Measurements from ENCODE around the gene PLEKHA3.

Gene PLEKHA3

DNA sequence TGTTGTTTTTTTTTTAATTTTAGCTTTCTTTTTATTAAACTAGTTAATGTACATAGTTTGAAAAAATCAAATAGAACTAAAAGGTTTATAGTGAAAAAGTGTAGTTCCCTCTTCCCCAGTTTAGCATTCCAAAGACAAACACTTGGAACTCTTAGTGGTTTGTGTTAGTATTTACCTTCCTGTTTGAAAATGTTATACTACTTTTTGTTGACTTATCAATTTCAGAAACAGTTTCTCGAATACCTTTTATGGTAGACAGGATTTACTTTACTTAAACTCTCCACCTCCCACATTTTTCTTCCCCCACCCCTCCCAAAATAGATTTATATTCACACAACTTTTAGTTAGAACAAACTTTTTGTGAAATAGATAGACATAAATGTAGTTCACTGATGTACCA lies 26.7 kb downstream of the PLEKHA3 start:
- TF ChIP-seq, protein P1, sequence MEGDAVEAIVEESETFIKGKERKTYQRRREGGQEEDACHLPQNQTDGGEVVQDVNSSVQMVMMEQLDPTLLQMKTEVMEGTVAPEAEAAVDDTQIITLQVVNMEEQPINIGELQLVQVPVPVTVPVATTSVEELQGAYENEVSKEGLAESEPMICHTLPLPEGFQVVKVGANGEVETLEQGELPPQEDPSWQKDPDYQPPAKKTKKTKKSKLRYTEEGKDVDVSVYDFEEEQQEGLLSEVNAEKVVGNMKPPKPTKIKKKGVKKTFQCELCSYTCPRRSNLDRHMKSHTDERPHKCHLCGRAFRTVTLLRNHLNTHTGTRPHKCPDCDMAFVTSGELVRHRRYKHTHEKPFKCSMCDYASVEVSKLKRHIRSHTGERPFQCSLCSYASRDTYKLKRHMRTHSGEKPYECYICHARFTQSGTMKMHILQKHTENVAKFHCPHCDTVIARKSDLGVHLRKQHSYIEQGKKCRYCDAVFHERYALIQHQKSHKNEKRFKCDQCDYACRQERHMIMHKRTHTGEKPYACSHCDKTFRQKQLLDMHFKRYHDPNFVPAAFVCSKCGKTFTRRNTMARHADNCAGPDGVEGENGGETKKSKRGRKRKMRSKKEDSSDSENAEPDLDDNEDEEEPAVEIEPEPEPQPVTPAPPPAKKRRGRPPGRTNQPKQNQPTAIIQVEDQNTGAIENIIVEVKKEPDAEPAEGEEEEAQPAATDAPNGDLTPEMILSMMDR (IDR thresholded peaks at IDR 0.05; ENCODE audit: low read length, missing control alignments): no peak
- H3K4me3 ChIP-seq (replicated peaks; ENCODE audit: low read depth, low read length): no peak overlapping the region

DNA sequence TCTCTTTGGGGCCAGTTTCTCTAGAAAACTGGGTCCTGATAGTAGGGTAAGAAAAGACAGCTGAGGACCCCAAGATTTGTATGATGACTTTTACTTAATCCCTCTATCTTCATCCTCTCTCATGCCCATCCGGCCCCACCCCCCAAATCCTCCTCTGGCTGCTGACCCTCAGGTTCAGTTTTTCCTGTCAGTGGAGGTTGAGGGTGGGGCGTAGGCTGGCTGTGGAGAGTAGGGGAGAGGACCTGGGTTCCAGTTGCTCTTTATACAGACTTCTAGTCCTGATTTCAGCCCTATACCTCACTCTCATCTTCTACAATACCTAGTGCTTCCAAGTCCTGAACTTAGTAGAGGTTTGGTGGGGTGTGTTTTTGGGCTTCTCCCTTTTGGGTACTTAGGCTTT lies 28.4 kb downstream of the PLEKHA3 start:
- no peak overlapping the region for H3K4me3 ChIP-seq (replicated peaks; ENCODE audit: low read depth, low read length)
- DNase-seq (ENCODE audit: low read depth): no peak
- TF ChIP-seq, protein P1 (IDR thresholded peaks at IDR 0.05; ENCODE audit: low read length, missing control alignments): no peak

More for the DNA sequence above, 26.7 kb downstream of the PLEKHA3 start:
- DNase-seq (ENCODE audit: low read depth): no peak

DNA sequence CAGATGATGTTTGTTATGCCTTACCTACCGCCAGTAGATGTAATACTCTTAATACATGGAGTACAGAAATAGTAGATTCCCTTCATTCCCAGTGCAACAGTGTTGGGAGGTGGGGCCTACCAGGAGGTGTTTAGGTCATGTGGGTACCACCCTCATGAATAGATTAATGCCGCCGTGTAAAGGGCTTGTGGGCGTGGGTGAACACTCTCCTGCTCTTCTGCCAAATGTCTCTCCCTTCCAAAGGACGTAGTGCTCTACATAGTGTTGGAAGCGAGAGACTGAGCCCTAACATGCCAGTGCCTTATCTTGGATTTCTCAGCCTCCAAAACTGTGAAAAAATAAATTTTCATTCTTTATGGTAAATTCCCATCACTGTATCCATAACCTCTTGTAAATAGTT lies 30.1 kb downstream of the PLEKHA3 start:
- H3K4me3 ChIP-seq (replicated peaks; ENCODE audit: low read depth, low read length): no peak overlapping the region
- DNase-seq (ENCODE audit: low read depth): no peak
- TF ChIP-seq, protein P1 (IDR thresholded peaks at IDR 0.05; ENCODE audit: low read length, missing control alignments): no peak

GRCh38 chr2:178512484-178512883 lies 32.2 kb downstream of the PLEKHA3 start:
- TF ChIP-seq, protein P1 (IDR thresholded peaks at IDR 0.05; ENCODE audit: low read length, missing control alignments): no peak
- no peak for DNase-seq (ENCODE audit: low read depth)
- no peak overlapping the region for H3K4me3 ChIP-seq (replicated peaks; ENCODE audit: low read depth, low read length)

DNA sequence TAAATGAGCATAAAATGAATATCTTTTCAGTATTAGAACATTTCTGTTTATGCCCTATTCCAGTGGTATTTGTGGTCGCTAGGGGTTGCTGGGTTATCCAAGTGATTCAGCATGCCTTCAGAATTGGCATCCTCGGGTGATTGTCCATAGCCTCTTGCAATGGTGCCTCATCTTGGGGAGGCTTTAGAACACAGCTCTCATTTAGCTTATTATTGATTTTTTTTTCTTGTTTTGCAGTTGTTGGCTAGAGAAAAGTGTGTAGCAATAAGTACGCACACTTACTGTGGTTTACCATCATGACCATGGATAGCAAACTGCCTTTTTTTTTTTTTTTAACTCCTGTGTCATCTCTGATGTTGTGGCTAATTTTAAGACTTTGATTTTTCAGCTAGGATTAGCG lies 33.6 kb downstream of the PLEKHA3 start:
- no peak for DNase-seq (ENCODE audit: low read depth)
- H3K4me3 ChIP-seq (replicated peaks; ENCODE audit: low read depth, low read length): no peak overlapping the region
- TF ChIP-seq, protein P1 (IDR thresholded peaks at IDR 0.05; ENCODE audit: low read length, missing control alignments): no peak

- TF ChIP-seq, protein P1 (IDR thresholded peaks at IDR 0.05; ENCODE audit: low read length, missing control alignments): no peak
- DNase-seq (ENCODE audit: low read depth): no peak
Observed at GRCh38 chr2:178514664-178515063, 34.4 kb downstream of the PLEKHA3 start.

DNA sequence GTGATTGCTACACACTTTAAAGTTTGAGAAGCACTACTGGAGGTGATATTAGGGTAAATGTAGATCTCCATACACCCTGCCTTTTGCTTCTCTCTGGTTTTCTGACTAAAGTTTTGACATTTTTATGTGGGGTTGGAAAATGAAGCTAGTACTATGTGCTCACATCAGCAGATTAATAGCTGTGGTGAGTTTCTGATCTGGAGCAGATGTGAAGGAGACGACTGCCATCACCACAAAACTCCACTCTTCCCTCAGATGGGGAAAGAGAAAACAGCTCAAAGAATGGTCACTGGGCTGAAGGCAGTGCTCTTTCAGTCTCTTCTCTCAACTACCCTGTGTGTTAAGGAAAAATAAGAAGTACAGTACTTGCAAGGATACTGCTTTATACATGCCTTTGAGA lies 37.2 kb downstream of the PLEKHA3 start:
- DNase-seq (ENCODE audit: low read depth): no peak
- TF ChIP-seq, protein P1 (IDR thresholded peaks at IDR 0.05; ENCODE audit: low read length, missing control alignments): no peak
- no peak overlapping the region for H3K4me3 ChIP-seq (replicated peaks; ENCODE audit: low read depth, low read length)

More at GRCh38 chr2:178514664-178515063, 34.4 kb downstream of the PLEKHA3 start:
- H3K4me3 ChIP-seq (replicated peaks; ENCODE audit: low read depth, low read length): no peak overlapping the region
